ENCODE measurements around the gene ARHGAP8.

The ARHGAP8 gene

GRCh38 chr22:44724416-44724815 is 28.0 kb upstream of the ARHGAP8 start:
- DNase-seq (ENCODE audit: low read depth), result no peak
- TF ChIP-seq, protein P1, sequence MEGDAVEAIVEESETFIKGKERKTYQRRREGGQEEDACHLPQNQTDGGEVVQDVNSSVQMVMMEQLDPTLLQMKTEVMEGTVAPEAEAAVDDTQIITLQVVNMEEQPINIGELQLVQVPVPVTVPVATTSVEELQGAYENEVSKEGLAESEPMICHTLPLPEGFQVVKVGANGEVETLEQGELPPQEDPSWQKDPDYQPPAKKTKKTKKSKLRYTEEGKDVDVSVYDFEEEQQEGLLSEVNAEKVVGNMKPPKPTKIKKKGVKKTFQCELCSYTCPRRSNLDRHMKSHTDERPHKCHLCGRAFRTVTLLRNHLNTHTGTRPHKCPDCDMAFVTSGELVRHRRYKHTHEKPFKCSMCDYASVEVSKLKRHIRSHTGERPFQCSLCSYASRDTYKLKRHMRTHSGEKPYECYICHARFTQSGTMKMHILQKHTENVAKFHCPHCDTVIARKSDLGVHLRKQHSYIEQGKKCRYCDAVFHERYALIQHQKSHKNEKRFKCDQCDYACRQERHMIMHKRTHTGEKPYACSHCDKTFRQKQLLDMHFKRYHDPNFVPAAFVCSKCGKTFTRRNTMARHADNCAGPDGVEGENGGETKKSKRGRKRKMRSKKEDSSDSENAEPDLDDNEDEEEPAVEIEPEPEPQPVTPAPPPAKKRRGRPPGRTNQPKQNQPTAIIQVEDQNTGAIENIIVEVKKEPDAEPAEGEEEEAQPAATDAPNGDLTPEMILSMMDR (IDR thresholded peaks at IDR 0.05; ENCODE audit: low read length, missing control alignments), result no peak
- no peak overlapping the region for H3K4me3 ChIP-seq (replicated peaks; ENCODE audit: low read depth, low read length)

DNA sequence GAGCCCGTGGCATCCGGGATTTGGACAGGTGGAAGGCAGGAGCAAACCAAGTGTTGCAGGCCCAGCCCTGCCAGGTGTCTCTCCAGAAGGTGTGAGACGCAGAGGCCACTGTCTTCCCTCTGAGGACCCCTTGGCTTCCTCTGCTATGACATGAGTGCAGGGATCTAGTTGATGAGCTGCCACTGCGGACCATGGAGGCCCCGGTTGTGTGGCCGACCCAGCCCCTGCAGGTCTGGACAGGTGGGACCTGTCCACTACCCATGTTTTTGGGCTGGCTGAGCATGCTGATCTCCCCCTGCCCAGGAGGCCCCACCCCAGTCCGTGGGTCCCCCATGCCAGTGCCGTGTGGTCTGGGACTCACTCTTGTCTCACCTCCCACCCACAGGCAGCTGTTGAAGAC is 27.5 kb upstream of the ARHGAP8 start:
- DNase-seq (ENCODE audit: low read depth), result no peak
- TF ChIP-seq, protein P1 (IDR thresholded peaks at IDR 0.05; ENCODE audit: low read length, missing control alignments), result no peak
- no peak overlapping the region for H3K4me3 ChIP-seq (replicated peaks; ENCODE audit: low read depth, low read length)

GRCh38 chr22:44726439-44726838 is 25.9 kb upstream of the ARHGAP8 start:
- no peak overlapping the region for H3K4me3 ChIP-seq (replicated peaks; ENCODE audit: low read depth, low read length)
- no peak for DNase-seq (ENCODE audit: low read depth)
- TF ChIP-seq, protein P1 (IDR thresholded peaks at IDR 0.05; ENCODE audit: low read length, missing control alignments), result no peak

GRCh38 chr22:44727148-44727547 is 25.2 kb upstream of the ARHGAP8 start:
- TF ChIP-seq, protein P1 (IDR thresholded peaks at IDR 0.05; ENCODE audit: low read length, missing control alignments), result no peak
- no peak for DNase-seq (ENCODE audit: low read depth)
- H3K4me3 ChIP-seq (replicated peaks; ENCODE audit: low read depth, low read length), result no peak overlapping the region

GRCh38 chr22:44727709-44728108 is 24.7 kb upstream of the ARHGAP8 start:
- no peak overlapping the region for H3K4me3 ChIP-seq (replicated peaks; ENCODE audit: low read depth, low read length)
- TF ChIP-seq, protein P1 (IDR thresholded peaks at IDR 0.05; ENCODE audit: low read length, missing control alignments), result no peak
- no peak for DNase-seq (ENCODE audit: low read depth)

GRCh38 chr22:44728761-44729324 is 23.5 kb upstream of the ARHGAP8 start:
- DNase-seq (ENCODE audit: low read depth), result no peak
- TF ChIP-seq, protein P1 (IDR thresholded peaks at IDR 0.05; ENCODE audit: low read length, missing control alignments), result no peak
- H3K4me3 ChIP-seq (replicated peaks; ENCODE audit: low read depth, low read length), result no peak overlapping the region

DNA sequence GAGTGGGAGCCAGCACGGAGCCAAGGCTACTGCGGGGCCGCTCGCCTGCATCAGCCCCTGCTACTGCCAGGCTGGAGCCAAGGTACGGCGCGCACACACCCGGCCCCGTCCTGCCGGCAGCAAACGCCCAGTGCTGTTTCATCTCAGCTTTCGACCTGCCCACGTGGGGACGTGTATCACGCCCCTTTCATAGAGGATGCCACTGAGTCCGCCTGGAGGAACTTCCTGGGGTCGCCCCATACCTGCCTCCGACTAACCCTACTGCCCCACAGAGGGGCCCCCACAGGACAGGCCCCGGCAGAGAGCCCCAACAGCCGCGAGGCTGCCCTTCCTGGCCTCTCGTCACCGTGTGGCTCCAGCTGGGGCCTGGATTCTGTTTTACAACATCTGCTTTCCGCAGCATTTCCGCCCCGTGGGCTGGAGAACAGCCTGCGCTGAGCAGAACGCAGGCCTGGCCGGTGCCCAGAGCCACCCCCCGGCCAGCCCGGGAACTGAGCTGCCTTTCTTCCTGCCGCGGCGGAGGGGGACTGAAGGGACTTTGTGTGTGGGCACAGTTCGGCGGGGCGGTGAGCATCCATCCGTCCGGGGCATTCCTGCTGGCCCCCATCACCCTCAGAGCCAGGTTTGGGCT is 22.9 kb upstream of the ARHGAP8 start:
- H3K4me3 ChIP-seq (replicated peaks; ENCODE audit: low read depth, low read length), result no peak overlapping the region
- DNase-seq (ENCODE audit: low read depth), result peak; percentile 74
- TF ChIP-seq, protein P1 (IDR thresholded peaks at IDR 0.05; ENCODE audit: low read length, missing control alignments), result peak; percentile 36

All from fibroblast of pulmonary artery (primary cell).